AG04449 (cell line): ENCODE data around the gene COX20.

Source experiments
- CTCF ChIA-PET: fragments of 350-600 bp; formaldehyde crosslinking; extraction: SDS; loops from one replicate; lab custom pipeline; 2021; ENCODE audit warnings: antibody characterized with exemption; lab: Yijun Ruan, JAX
- POLR2A ChIA-PET: fragments of 400-600, 350-600 bp; formaldehyde crosslinking; extraction: SDS; loops from one replicate; lab custom pipeline; 2020; ENCODE audit warnings: antibody characterized with exemption, inconsistent platforms; lab: Yijun Ruan, JAX
- DNase-seq: peaks from one replicate; pipeline ENCODE4 v3.0.0-alpha.2; 2010; ENCODE audit warnings: low read depth, low spot score
- H3K4me3 ChIP-seq: 2 replicates; pipeline ENCODE4 v1.5.1; 2011; ENCODE audit warnings: low read depth, mild to moderate bottlenecking, control low read depth, low read length
- CTCF ChIP-seq: IDR thresholded peaks from one replicate; pipeline ENCODE4 v1.5.1; 2011; ENCODE audit warnings: mild to moderate bottlenecking, moderate library complexity, low read length, control low read depth, inconsistent platforms; ENCODE audit not compliant: insufficient read depth; ENCODE audit errors: missing control alignments

Gene COX20

GRCh38 chr1:244815600-244816099 lies 19.8 kb upstream of the COX20 start:
- DNase-seq = no peak
- TF ChIP-seq CTCF = no peak
- CTCF ChIA-PET = interaction anchor here (1.5 kb wide), 2 partner anchors 14 to 18 kb away, joined by 4 to 6 read pairs; no protein-coding TSS in a partner anchor
- POLR2A ChIA-PET = no interaction called here
- H3K4me3 ChIP-seq = no peak overlapping the region

GRCh38 chr1:244817415-244817894 lies 18.0 kb upstream of the COX20 start:
- CTCF ChIA-PET = no interaction called here
- POLR2A ChIA-PET = no interaction called here
- TF ChIP-seq CTCF = no peak
- no peak for DNase-seq
- no peak overlapping the region for H3K4me3 ChIP-seq

- ChIA-PET CTCF (interaction anchor here (1.1 to 1.4 kb wide), 3 partner anchors 10 to 23 kb away, joined by 3 to 4 read pairs (median 3); no protein-coding TSS in a partner anchor), POLR2A (no interaction called here)
- no peak for TF ChIP-seq CTCF
- no peak for DNase-seq
- H3K4me3 ChIP-seq = no peak overlapping the region
Measured at GRCh38 chr1:244820131-244820530, 15.3 kb upstream of the COX20 start.

DNA sequence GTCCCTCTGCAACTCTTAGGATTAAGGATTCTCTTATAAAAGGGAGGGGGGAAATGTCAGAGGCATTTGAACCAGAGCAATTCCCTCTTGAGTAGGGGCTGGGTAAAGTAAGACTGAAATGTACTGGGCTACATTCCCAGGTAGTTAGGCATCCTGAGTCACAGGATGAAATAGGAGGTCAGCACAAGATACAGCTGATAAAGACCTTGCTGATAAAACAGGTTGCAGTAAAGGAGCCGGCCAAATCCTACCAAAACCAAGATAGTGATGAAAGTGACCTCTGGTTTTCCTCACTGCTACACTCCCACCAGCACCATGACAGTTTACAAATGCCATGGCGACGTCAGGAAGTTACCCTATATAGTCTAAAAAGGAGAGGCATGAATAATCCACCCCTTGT lies 14.3 kb upstream of the COX20 start:
- ChIA-PET CTCF (interaction anchor here (1.2 to 1.4 kb wide), 2 partner anchors 9 to 24 kb away, joined by 3 read pairs; no protein-coding TSS in a partner anchor), POLR2A (no interaction called here)
- no peak overlapping the region for H3K4me3 ChIP-seq
- no peak for DNase-seq
- TF ChIP-seq CTCF = no peak

DNA sequence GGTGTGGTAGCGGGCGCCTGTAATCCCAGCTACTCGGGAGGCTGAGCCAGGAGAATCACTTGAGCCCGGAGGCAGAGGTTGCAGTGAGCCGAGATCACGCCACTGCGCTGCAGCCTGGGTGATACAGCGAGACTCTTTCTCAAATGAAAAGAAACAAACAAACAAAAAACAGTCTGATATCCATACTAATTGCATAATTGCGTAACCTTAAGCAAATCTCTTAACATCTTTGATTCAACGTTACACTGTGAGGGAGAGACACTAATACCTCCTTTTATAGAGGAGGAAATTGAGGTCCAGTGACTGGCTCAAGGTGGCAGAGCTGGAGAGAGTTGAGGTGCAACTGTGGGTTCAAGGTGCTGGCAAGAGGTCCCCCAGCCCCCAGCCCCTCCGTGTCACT lies 12.6 kb upstream of the COX20 start:
- CTCF ChIA-PET = no interaction called here
- POLR2A ChIA-PET = no interaction called here
- H3K4me3 ChIP-seq = no peak overlapping the region
- DNase-seq = no peak
- no peak for TF ChIP-seq CTCF

GRCh38 chr1:244826712-244827111 lies 8.7 kb upstream of the COX20 start:
- no peak for DNase-seq
- no peak for TF ChIP-seq CTCF
- POLR2A ChIA-PET = no interaction called here
- CTCF ChIA-PET = interaction anchor here (1.1 kb wide), 1 partner anchor 30 kb away, joined by 3 read pairs; no protein-coding TSS in a partner anchor
- H3K4me3 ChIP-seq = no peak overlapping the region
